ENCODE results near the gene COX6B2.

- TF ChIP-seq CTCF (IDR thresholded peaks at IDR 0.05 in 8 of 11, conservative IDR thresholded peaks at IDR 0.05 in 3 of 11) (no peak), POLR2A (IDR thresholded peaks at IDR 0.05) (no peak), POLR2AphosphoS5 (IDR thresholded peaks at IDR 0.05) (no peak)
Measured at GRCh38 chr19:55358493-55358892, 4.0 kb upstream of the COX6B2 start.

Measured in spleen (tissue), 7 donors.